HCEC 1CT (cell line): ENCODE measurements around the gene PPCDC.

Experiments
- DNase-seq: peaks from one replicate; pipeline ENCODE4 v3.0.0-alpha.2; 2017

The PPCDC gene, protein sequence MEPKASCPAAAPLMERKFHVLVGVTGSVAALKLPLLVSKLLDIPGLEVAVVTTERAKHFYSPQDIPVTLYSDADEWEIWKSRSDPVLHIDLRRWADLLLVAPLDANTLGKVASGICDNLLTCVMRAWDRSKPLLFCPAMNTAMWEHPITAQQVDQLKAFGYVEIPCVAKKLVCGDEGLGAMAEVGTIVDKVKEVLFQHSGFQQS

DNA sequence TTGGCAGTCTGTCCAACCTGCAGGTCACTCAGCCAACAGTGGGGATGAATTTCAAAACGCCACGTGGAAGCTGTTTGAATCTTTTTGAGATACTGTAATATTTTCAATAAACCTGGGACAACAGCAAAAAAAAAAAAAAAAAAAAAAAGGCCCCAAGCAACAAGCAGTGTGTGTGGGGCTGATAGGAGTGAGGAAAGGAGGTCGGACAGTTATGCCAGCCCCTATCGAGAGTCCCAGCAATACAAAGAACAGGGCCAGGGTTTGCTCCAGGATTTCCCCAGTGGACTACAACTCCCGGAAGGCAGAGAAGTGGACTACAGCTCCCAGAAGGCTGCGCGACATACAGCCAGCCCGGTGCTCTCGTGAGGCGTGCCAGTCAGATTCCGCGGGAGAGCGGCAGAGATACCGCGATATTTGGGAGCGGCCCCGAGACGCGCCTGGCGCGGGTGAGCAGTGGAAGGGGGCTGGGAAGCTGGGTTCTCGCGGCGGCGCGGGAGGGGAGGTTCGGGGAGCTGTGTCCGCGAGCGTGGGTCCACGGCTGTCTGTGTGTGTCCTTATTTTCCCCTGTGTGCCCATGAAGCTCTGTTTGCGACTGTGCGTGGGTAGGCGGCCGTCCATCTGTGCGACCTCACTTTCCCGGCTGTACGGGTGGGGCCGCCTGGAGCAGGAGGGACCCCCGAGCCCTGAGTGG, at the start of gene PPCDC:
PPCDC (plus strand) TSS at position 410 of the 691 bp plus-strand sequence. CDS start 4,729 bp downstream, outside the sequence.
- DNase-seq = peak; percentile 95

DNA sequence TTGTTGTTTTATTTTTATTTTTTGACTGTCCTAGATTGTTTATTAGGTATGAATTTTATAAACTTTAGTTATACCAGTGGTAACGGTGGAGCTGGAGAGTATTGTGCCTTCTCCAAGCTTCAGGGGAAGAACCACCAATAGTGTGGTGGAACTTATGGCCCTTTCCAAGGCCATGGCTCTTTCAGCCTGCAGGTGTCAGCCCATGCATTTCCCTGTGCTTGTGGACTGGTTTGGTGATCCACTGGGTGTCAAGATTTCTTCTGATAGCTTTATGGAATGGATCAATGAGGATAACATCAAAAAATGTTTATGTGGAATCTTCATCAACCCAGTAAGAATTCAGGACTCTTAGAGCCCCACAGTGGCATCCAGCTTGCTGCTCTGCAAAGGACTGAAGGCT, 47.2 kb upstream of the PPCDC start:
- DNase-seq = no peak

DNA sequence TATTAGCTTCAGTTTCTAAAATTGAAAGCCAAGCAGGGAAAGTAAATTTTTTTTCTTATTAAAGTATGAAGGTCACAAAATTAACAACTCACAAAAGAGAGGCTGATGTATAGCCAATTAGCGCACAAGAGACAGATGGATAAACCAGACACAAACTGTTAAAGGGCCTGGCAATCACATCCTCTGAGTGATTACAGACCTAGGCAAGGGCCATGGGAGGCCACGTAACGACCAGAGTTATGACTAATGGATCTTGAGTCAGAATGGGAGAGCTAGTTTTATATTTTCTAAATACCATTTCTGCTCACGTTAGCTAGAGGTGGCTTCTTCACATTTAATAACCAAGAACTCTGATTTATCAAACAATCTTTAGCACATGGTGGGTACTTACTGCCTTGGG, 45.8 kb upstream of the PPCDC start:
- DNase-seq = peak; percentile 30

DNA sequence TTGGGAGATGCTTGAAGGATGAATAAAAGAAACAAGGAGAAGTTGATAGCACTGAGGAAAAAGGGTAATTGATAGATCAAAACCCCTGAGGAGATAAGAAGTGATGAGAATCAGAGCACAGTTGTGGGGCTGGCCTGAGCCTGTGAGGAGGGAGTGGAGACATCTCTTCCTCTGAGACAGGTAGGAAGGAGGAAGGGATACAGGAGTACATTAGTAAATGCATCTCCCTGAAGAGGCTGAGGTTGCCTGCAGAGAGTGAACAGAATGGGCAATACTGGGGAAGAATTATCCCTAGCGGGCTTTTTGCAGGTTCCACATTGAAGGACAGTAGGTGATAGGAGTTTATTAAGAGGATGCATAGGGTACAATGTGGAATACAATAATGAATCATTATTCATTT, 45.3 kb upstream of the PPCDC start:
- DNase-seq = no peak

DNA sequence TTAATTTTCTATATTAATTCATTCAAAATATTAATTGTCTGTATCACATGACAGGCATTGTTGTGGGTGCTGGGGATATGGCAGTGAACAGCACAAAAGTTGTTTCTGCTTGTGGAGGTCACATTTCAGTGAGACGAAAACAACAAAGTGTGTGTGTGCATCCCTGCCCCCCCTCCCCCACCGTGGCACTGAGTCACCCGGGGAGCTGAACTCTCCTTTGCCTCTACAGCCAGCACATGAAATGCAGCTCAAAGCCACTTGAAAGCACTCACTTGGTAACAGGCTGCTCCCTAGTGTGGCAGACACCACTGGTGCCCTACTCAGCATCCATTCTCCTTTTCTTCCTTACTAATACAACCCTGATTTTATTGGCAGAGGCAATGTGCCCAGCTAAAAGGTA, 44.9 kb upstream of the PPCDC start:
- DNase-seq = peak; percentile 45

DNA sequence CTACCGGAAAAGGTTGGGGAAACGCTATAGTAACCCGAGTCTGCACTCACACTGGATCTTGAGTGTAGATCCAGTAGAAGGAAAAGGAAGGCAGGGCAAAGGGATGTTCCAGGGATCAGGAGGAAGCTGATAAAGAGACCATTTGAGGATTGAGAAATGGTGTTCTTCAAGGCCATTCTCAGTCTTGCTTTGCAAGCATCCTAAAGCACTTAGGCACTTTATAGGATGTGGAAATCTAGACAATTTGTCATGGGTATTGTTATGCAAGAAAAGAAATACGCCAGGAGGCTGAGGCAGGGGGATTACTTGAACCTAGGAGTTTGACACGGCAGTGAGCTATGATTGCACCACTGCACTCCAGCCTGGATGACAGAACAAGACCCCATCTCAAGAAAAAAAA, 41.2 kb upstream of the PPCDC start:
- DNase-seq = no peak

DNA sequence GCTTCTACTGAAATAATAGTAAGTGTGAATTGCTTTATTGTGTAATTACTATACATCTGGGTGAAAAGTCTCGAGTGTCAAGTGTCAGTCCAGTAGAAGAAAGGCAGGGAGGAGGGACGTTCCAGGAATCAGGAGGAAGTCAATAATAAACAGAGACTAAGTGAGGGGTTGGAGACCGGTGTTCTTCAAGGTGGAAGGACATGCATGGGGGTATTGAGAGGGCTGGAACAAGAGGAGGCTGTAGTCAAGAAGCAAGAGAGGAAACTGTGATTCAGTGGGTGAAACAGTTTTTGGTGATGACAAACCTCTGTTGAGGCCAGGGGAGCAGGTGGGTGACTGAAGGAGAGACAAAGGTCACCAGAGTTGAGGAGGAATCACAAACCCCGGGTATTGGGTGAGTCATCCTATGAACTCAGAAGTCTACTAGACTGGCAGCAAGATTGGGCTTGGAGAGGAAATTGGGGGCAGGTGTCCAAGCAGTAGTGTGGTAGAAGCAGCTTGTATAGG, 39.6 kb upstream of the PPCDC start:
- DNase-seq = peak; percentile 47

DNA sequence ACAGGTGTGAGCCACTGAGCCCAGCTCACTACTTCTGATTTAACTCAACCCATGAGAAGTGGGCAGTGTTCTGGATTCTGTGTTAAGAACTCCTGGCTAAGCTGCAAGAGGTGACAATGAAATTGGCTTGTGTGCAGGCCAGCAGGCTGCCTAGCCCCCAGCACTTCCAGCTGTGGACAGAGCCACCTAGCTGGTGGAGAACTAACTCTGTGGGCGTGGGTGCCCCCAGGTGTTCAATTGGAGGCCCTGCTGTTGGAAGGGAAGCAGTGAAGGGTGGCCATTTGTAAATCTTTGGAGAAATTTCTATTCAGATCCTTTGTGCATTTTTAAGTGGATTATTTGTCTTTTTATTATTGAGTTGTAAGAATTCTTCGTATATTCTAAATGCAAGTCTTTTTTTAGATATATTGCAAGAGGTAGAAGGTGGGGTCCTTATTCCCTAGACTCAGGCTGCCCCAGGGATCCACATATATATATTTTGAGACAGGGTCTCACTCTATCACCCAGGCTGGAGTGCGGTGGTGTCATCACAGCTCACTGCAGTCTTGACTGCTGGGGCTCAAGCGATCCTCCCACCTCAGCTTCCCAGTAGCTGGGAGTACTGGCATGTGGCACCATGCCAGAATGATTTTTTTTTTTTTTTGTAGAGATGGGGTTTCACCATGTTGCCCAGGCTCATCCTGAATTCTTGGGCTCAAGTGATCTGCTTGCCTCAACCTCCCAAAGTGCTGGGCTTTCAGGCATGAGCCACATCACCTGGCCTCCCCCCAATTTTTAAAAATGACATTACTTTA, 35.2 kb upstream of the PPCDC start:
- DNase-seq = peak; percentile 35

DNA sequence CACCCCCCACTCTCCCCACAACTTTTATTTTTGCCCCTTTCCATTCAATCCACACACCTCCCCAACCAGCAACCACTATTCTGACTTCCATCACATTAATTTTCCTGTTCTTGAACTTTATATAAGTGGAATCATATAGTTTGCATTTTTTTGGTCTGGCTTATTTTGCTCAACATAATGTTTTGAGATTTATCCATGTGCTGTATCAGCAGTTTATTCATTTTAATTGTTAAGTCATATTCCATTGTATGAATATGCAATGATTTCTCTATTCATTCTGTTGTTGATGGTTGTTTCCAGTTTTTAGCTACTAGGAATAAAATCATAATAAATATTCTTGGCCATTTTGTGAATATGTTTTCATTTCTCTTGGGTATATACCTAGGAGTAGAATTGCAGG, 33.9 kb upstream of the PPCDC start:
- no peak for DNase-seq

DNA sequence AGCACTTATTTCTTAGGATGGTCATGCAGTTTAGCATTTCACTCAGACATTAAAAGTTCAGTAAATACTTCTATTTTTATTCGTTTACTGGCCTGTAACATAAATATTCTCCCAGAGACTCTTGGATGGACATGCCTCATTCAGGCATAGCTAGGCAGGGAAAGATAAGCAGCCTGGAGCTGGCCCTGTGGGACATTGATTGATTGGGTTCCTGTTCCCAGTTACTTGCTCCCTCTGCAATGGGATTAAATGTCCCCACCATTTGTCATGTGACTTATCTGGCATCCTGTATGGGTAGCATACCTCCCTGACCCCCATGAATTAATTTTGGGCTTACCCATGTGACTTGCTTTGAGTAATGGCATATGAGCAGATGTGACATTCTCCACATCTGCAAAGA, 30.8 kb upstream of the PPCDC start:
- no peak for DNase-seq

DNA sequence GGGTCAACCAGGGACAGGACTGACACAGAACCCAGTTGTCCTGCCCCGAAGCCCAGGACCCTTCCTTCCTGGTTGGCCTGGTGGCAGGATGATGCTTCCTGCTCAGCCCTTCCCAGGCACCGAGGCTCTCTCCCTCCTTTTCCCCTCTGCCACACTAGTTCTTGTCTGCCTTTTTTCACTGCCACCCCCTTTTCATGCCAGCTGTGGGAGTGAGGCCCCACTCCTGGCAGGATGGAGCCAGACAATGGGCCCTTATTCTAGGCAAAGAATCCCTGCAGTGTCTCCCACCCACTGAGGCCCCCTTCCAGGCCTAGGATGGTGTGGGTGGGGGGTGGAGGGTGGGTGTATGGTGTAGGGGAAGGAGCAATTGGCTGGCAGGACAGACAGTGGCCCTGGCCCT, 29.2 kb upstream of the PPCDC start:
- DNase-seq = no peak

DNA sequence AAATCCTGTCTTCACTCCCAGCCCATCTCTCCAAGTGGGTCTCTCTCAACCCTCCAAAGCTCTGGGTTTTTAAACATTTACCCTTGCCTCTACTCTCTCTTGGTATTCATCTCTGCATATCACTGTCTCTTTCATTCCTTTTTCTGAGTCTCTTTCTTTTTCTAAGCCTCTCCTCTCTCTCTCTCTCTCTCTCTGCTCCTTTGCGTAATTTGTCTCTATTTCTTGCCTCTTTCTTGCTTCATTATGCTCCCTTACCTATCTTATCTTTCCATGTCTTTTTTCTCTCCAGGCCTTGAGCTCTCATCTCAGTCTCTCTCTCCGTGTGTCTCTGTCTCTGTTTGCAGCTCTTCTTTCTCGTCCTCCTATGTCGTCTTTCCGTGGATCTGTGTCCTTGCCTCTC, 28.7 kb upstream of the PPCDC start:
- DNase-seq = no peak

DNA sequence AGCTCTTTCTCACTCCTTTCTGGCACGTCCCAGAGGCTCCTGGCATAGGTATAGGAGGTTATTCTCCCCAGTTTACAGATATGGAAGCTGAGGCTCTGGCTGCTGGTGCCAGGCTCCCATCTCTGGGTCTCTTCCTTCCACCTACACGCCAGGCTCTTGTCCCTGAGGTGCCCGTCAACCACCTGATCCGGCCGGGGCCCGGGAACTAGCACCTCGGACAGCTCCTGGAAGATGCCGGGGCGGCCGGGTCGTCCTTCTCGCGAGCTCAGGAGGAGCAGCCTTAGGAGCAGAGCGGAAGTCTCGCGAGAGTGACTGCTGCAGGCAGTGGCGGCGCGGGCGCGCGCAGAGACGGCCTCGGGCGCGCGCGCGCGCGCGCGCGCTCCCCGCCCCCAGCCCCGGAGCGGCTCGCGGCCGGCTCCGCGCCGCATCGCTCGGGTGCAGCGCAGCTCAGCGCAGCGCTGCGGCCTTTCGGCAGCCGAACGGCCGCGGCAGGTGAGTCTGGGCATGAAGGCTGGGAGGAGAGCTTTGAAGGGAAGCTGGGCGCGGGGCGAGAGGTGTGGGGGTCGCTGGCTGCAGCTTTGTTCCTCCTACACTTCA, 28.1 kb upstream of the PPCDC start, which contains the start of gene SCAMP5:
SCAMP5 (plus strand) TSS at position 382 of the 597 bp plus-strand sequence. CDS start 16,277 bp downstream, outside the sequence.
- DNase-seq = peak; percentile 14

DNA sequence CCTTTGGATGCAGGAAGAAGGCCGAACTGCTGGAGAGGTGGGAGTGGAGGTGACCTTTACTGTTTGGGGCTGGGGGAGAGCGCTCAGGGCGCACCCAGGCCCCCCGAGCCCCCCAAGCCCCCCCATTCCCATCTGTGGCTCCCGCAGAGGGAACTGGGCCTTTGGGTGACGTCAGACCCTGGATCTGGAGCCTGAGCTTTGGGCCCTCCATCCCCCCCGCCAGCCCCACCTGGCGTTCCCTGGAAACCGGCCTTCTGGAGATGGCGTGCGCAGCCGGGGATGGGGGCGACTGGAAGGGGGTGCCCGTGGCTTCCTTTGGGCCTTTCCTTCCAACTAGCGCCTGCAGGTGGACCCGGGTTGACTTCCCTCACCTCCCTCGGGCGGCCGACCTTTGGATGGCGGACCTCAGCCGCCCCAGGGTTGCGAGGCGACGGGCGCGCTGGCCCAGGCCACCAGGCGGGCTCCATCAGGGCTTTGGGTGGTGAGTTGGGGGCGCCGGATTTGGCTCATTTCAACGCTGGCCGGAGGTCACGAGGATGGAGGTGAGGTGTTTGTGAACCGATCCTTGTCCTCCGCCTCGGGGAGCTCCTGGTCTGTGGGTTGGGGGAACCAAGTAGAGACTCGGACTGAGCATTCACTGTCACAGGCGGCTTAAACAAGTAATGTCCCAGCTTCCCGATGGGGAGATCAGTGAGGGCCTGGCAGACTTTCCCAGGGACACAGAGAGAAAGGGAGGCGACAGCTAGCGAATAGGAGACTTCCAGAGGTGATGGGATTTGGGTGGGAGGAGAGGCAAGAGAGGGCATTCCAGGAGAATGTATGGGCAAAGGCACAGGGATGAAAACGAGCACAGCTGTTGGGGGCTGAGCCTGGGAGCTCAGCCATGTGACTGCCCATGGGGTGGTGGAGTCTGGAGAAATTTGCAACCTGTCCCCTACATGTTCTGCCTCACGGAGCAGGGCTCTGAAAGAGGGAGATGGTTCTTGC, 27.3 kb upstream of the PPCDC start:
- DNase-seq = no peak

DNA sequence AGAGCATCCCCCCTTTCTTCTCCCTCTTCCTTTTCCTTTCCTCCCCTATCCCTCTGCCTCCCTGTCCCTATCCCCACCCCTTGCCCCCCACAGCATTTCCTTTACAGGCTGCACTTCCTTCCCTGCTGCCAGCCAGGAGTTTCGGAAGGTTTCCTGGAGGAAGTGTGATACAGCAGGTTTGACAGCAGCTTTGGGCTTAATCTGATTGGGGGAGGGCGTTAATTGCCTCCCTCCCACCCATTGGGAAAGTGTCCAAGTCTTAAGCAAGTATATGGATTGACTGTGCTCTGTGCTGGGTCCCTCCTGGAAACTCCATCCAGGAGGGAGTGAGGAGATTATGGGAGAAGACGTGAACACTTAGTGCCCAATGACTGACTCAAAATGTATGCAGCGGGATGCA, 26.2 kb upstream of the PPCDC start:
- no peak for DNase-seq

DNA sequence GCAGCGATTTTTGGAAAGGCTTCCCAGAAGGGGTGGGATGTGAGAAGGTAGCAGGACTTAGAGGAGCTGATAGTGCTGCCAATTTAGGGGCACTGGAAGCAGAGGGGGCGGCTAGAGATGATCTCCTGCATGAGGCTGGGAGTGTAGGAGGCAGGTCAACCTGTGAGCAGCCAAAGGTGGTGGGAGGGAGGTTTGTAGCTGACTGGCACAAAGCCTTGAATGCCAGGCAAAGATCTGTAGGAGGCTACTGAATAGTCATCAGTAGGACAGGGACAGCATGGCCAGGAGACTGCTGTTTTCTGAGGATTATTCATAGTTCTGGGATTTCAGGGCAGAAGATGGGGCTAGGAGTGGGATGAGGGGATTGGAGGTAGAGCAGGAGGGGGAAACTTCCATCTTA, 25.8 kb upstream of the PPCDC start:
- no peak for DNase-seq

DNA sequence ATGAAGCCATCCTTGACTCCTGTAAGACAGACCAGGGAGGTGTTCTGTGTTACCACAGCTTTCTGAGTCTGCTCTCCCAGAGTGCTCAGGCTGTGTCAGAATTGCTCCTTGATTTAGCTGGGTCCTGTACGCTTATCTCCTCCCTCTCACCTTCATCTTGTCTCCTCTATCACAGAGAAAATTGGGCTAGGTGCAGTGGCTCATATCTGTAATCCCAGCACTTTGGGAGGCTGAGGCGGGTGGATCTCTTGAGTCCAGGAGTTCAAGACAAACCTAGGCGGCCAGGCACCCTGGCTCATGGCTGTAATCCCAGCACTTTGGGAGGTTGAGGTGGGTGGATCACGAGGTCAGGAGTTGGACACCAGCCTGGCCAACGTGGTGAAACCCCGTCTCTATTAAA, 22.1 kb upstream of the PPCDC start:
- no peak for DNase-seq

DNA sequence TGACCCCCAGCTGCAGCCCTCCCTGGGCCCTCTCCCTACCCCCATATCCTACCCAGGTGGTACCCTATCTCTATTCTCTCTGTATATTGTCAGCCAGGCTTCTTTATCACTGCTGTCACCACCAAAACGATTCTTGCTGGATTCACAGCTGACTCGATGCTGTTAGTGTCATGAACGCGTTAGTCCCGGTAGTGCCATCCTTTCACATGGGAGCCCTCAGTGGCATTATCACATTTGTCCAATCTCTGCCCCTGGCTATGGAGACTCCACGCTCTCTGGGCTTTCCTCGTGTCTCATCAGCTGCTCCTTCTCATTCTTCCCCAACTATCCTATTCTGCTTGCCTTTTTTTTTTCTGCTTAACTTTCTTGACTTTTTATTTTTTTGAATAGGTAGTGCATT, 21.0 kb upstream of the PPCDC start:
- no peak for DNase-seq

DNA sequence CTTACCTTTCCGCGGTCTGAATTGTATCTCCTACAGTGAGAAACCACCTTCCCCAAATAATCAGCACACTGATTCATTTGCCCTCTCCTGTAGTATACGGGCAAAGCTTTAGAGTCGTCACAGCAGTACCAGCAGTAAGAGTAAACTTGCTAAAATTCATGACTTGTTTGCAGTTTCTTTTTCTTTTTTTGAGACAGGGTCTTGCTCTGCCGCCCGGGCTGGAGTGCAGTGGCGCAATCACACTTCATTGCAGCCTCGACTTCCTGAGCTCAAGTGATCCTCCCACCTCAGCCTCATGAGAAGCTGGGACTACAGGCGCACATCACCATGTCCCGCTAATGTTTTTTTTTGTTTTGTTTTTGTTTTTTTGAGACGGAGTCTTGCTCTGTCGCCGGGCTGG, 16.2 kb upstream of the PPCDC start:
- no peak for DNase-seq

DNA sequence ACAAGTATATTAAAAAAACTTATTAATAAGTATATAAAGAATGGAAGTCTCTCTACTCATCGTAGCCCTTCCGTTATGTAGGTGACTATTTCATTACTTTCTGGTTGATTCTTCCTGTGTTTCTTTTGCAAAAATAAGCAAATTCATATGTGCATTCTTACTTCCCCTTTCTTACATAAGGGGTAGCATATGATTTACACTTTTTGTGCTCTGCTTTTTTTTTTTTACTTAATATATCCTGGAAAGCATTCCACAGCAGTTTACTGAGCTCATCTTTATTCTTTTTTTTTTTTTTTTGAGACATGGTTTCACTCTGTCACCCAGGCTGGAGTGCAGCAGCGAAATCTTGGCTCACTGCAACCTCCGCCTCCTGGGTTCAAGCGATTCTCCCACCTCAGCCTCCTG, 15.2 kb upstream of the PPCDC start:
- no peak for DNase-seq

DNA sequence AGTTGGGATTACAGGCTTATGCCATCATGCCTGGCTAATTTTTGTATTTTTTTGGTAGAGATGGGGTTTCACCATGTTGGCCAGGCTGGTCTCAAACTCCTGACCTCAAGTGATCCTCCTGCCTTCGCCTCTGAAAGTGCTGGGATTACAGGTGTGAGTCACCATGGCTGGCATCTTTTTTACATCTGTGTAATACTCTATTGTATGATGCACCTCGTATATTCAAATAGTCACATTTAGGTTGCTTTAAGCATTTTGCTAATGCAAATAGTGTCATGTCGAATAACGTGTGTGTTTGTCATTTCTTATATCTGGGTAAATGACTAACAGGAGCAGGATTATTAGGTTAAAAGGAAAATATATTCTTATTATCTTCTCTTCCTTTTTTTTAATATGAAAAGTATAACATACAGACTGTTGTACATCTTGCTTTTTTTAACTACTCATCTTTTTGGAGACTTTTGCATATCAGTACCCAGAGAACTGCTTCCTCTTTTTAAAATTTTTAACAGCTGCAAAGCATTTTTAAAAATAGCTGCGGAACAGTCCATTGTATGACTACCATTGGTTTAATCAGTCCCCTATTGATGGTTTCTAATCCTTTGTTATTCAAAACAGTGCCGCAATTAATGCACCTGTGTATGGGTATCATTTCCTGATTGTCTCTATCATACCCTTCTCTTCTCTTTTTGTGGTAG, 14.6 kb upstream of the PPCDC start:
- no peak for DNase-seq
